Urothelium cell line (cell line): ENCODE results near the gene RLN1.
A peak's percentile ranks its signal among the peaks of the same experiment; 100 is the strongest.
"Not testable (repeated sequence)": the region's sequence is repeated elsewhere in the genome, so short reads cannot be mapped to it uniquely, and the experiment has no call there.

Experiments used
- DNase-seq: peaks from one replicate; pipeline ENCODE4 v3.0.0; 2011; ENCODE audit warnings: low spot score, mixed read lengths
- FAIRE-seq: peaks from 2 replicates; lab custom pipeline; 2011; peaks lifted over from hg19 to GRCh38; lab: Jason Lieb, UNC

Gene RLN1

GRCh38 chr9:5338992-5339981, at the start of gene RLN1:
RLN1 (minus strand) TSS chr9:5339876; CDS start chr9:5339746, 130 bp downstream.
- not testable (repeated sequence) for DNase-seq
- FAIRE-seq = peak; percentile 76

- FAIRE-seq = no peak
- peak; percentile 44 for DNase-seq
These were observed 49.5 kb upstream of the RLN1 start for GRCh38 chr9:5389109-5389732.

- FAIRE-seq (no peak), DNase-seq (peak; percentile 30)
These were observed 48.5 kb upstream of the RLN1 start for GRCh38 chr9:5388026-5388819.

- no peak for DNase-seq
- no peak for FAIRE-seq
These were observed 44.8 kb upstream of the RLN1 start for GRCh38 chr9:5384436-5384835.

GRCh38 chr9:5382479-5382878, 42.8 kb upstream of the RLN1 start:
- DNase-seq (no peak), FAIRE-seq (no peak)

GRCh38 chr9:5375790-5376477, 36.3 kb upstream of the RLN1 start:
- FAIRE-seq (no peak), DNase-seq (no peak)

- DNase-seq = no peak
- FAIRE-seq = no peak
These were observed 35.4 kb upstream of the RLN1 start for GRCh38 chr9:5375091-5375490.

- DNase-seq = no peak
These were observed 24.8 kb upstream of the RLN1 start for GRCh38 chr9:5364294-5365024.

GRCh38 chr9:5361326-5362010, 21.8 kb upstream of the RLN1 start:
- no peak for DNase-seq
- no peak for FAIRE-seq

More at GRCh38 chr9:5364294-5365024, 24.8 kb upstream of the RLN1 start:
- no peak for FAIRE-seq

- no peak for FAIRE-seq
These were observed 20.7 kb upstream of the RLN1 start for GRCh38 chr9:5360341-5360740.

GRCh38 chr9:5357431-5358105, 17.9 kb upstream of the RLN1 start:
- FAIRE-seq = no peak
- no peak for DNase-seq

More at GRCh38 chr9:5360341-5360740, 20.7 kb upstream of the RLN1 start:
- DNase-seq = no peak

GRCh38 chr9:5355817-5356216, 16.1 kb upstream of the RLN1 start:
- FAIRE-seq (no peak), DNase-seq (no peak)

GRCh38 chr9:5355226-5355625, 15.6 kb upstream of the RLN1 start:
- FAIRE-seq = no peak

GRCh38 chr9:5354184-5354583, 14.5 kb upstream of the RLN1 start:
- DNase-seq = no peak
- no peak for FAIRE-seq

More at GRCh38 chr9:5355226-5355625, 15.6 kb upstream of the RLN1 start:
- no peak for DNase-seq

GRCh38 chr9:5352637-5353248, 13.1 kb upstream of the RLN1 start:
- FAIRE-seq (no peak), DNase-seq (no peak)

- FAIRE-seq = no peak
- DNase-seq = no peak
These were observed 3.0 kb downstream of the RLN1 start for GRCh38 chr9:5336688-5337087.

GRCh38 chr9:5331276-5331675, 8.4 kb downstream of the RLN1 start:
- not testable (repeated sequence) for FAIRE-seq, DNase-seq

- DNase-seq (no peak), FAIRE-seq (no peak)
These were observed 12.7 kb downstream of the RLN1 start for GRCh38 chr9:5326893-5327548.
